HepG2 (cell line): ENCODE results near the gene TOB1. TPM values are rescaled to one million over a fixed set of nuclear protein-coding genes. Genes with fewer than 3 reads are reported as not detected.

Experiments used
- ATAC-seq: fragments of 200-7000 bp; cut with Tn5 transposase; 3 replicates; pipeline ENCODE4 v1.9.1; 2020; ENCODE audit warnings: mild to moderate bottlenecking, moderate library complexity
- BruUV-seq: library from RNA; stranded (reverse); fragments of 400-500 nt; replicated peaks from 2 replicates; lab custom pipeline; 2021; lab: Mats Ljungman, UMichigan
- CTCF ChIA-PET: fragments of 300-600 bp; formaldehyde crosslinking; extraction: SDS; loops from one replicate; lab custom pipeline; 2021; ENCODE audit warnings: low total read pairs, inconsistent platforms, low intra/inter-chr PET ratio; lab: Yijun Ruan, JAX
- POLR2A ChIA-PET: fragments of 350-600 bp; sonication (Branson Sonifier 250); formaldehyde crosslinking; loops from one replicate; lab custom pipeline; 2020; ENCODE audit warnings: antibody characterized with exemption, inconsistent platforms; lab: Yijun Ruan, JAX
- DNase-seq: peaks from one replicate; pipeline ENCODE4 v3.0.0-alpha.2; 2015; ENCODE audit warnings: low spot score
- FAIRE-seq: peaks from 3 replicates; lab custom pipeline; 2011; peaks lifted over from hg19 to GRCh38; lab: Jason Lieb, UNC
- H2AFZ ChIP-seq: one replicate; pipeline ENCODE4 v1.6.1; 2011; ENCODE audit warnings: low read length, inconsistent platforms
- H3K27ac ChIP-seq: fragments of 300-600 bp; 3 replicates; pipeline ENCODE4 v1.8.0; 2011; ENCODE audit warnings: mixed run types, mild to moderate bottlenecking, mixed read lengths, low read length, inconsistent platforms; ENCODE audit not compliant: insufficient read depth; ENCODE audit errors: extremely low read length
- H3K27me3 ChIP-seq, 2 experiments: fragments of 200-600 bp in 1 of 2; 2 replicates in 1 of 2; 3 replicates in 1 of 2; pipeline versions ENCODE4 v1.6.0 to v1.8.0; 2011; ENCODE audit warnings: low read length in 2 of 2, mild to moderate bottlenecking in 2 of 2, moderate library complexity in 2 of 2, inconsistent platforms in 1 of 2; ENCODE audit not compliant: insufficient read depth in 2 of 2, control insufficient read depth in 1 of 2
- H3K36me3 ChIP-seq, 2 experiments: fragments of 200-600 bp in 1 of 2; replicated peaks in 1 of 2; 2 replicates in 1 of 2; 3 replicates in 1 of 2; pipeline versions ENCODE4 v1.5.1 to v1.8.0; 2011; ENCODE audit warnings: low read length in 2 of 2, inconsistent platforms in 1 of 2; ENCODE audit not compliant: insufficient read depth in 2 of 2, control insufficient read depth in 1 of 2
- H3K4me1 ChIP-seq: 2 replicates; pipeline ENCODE4 v1.5.1; 2012; ENCODE audit warnings: low read length, inconsistent platforms; ENCODE audit not compliant: insufficient read depth
- H3K4me2 ChIP-seq: 2 replicates; pipeline ENCODE4 v1.6.0; 2011; ENCODE audit warnings: low read depth, low read length, inconsistent platforms
- H3K4me3 ChIP-seq, 3 experiments: fragments of 200-600 bp in 1 of 3; sonication (generic), shearing (Covaris generic) in 1 of 3; replicated peaks in 1 of 3; 2 replicates each; pipeline ENCODE4 v1.5.1; 2011 to 2016; ENCODE audit warnings: low read length in 3 of 3, inconsistent platforms in 2 of 3, low read depth in 2 of 3, mild to moderate bottlenecking in 2 of 3, control low read depth in 1 of 3, mixed read lengths in 1 of 3; ENCODE audit not compliant: insufficient read depth in 1 of 3
- H3K79me2 ChIP-seq: one replicate; pipeline ENCODE4 v1.6.1; 2011; ENCODE audit warnings: low read length, inconsistent platforms; ENCODE audit not compliant: insufficient read depth
- H3K9ac ChIP-seq: 2 replicates; pipeline ENCODE4 v1.6.0; 2011; ENCODE audit warnings: mild to moderate bottlenecking, low read depth, low read length, inconsistent platforms; ENCODE audit not compliant: insufficient read depth
- H3K9me3 ChIP-seq: 2 replicates; pipeline ENCODE4 v1.5.1; 2012; ENCODE audit warnings: mild to moderate bottlenecking, low read length
- H4K20me1 ChIP-seq: 2 replicates; pipeline ENCODE4 v1.6.0; 2011; ENCODE audit warnings: inconsistent platforms, mild to moderate bottlenecking, low read length, moderate library complexity; ENCODE audit not compliant: insufficient read depth
- ARID4A ChIP-seq: sonication (generic); formaldehyde crosslinking; IDR thresholded peaks from 2 replicates; pipeline ENCODE4 v1.5.0; 2020; ENCODE audit warnings: mild to moderate bottlenecking, missing genetic modification reagents, borderline replicate concordance
- GMEB2 ChIP-seq: IDR thresholded peaks from 2 replicates; pipeline ENCODE4 v1.6.1; 2016; ENCODE audit warnings: missing biosample characterization, missing genetic modification reagents, low read depth
- HNRNPLL ChIP-seq: fragments of 200-400 bp; formaldehyde crosslinking; IDR thresholded peaks from 2 replicates; pipeline ENCODE4 v1.6.1; 2017; ENCODE audit warnings: mild to moderate bottlenecking, low read depth, low read length; ENCODE audit not compliant: poor library complexity, severe bottlenecking
- NCOR1 ChIP-seq: fragments of 200-600 bp; sonication (generic); IDR thresholded peaks from 2 replicates; pipeline ENCODE4 v1.7.0; 2017; ENCODE audit warnings: antibody characterized with exemption, low read length, borderline replicate concordance
- RBM22 ChIP-seq: fragments of 200-400 bp; formaldehyde crosslinking; optimal IDR thresholded peaks from 2 replicates; pipeline ENCODE3; 2017; ENCODE audit warnings: mild to moderate bottlenecking, low read length, moderate library complexity
- SNRNP70 ChIP-seq: fragments of 200-400 bp; formaldehyde crosslinking; IDR thresholded peaks from 2 replicates; pipeline ENCODE4 v1.6.1; 2017; ENCODE audit warnings: mild to moderate bottlenecking, low read depth, low read length, moderate library complexity
- WGBS: methylation state at CpG from one replicate; pipeline ENCODE4 v1.1.6; 2017; ENCODE audit warnings: low lambda C conversion rate; 5-methylcytosine and 5-hydroxymethylcytosine counted together
- in situ Hi-C: cut with HindIII; loops from 2 replicates; pipeline ENCODE4 v1.10.0; 2017; ENCODE audit warnings: low pct_unique_long_range_greater_than_20kb; ENCODE audit not compliant: extremely low pct_ligation_motif_present
- intact Hi-C: fragments of 100-400 bp; cut with micrococcal nuclease; formaldehyde crosslinking; loops from one replicate; pipeline ENCODE4 v1.10.0; 2022; ENCODE audit not compliant: unreplicated experiment
- polyA plus RNA-seq, 8 experiments: library from polyadenylated mRNA; depleted of rRNA in 3 of 8; stranded (reverse) in 7 of 8; unstranded in 1 of 8; fragments of >200 nt; fragmentation: Illumina TruSeq in 4 of 8; extraction: Trizol in 4 of 8; gene quantifications; 2 replicates each; pipeline versions ENCODE4 v1.2.1 to v1.2.3, GENCODE V29; 2011 to 2016; ENCODE audit warnings: low read depth in 4 of 8, missing spikeins in 1 of 8, mixed read lengths in 1 of 8; ENCODE audit not compliant: insufficient read depth in 1 of 8
- total RNA-seq, 5 experiments: library from RNA; depleted of rRNA; stranded (reverse); fragments of >200 nt; fragmentation: Illumina TruSeq; extraction: Trizol; gene quantifications; 2 replicates each; pipeline ENCODE4 v1.2.3, GENCODE V29; 2016; ENCODE audit warnings: low read depth in 1 of 5
- TF ChIP-seq, protein P1 (sequence below): sonication (generic); formaldehyde crosslinking; conservative IDR thresholded peaks from 2 replicates; pipeline ENCODE4 v1.4.0; 2020; ENCODE audit warnings: mild to moderate bottlenecking, missing genetic modification reagents, moderate library complexity
- TF ChIP-seq, protein P2 (sequence below): sonication (generic); formaldehyde crosslinking; IDR thresholded peaks from 2 replicates; pipeline ENCODE4 v1.5.0; 2020; ENCODE audit warnings: mild to moderate bottlenecking, missing genetic modification reagents

The TOB1 gene
- total and polyA plus RNA-seq, 2 of the 13 experiments (the other 11 are each of a cell fraction or from before 2014, with no cell fraction given), result 21.9 to 57.7 TPM

DNA sequence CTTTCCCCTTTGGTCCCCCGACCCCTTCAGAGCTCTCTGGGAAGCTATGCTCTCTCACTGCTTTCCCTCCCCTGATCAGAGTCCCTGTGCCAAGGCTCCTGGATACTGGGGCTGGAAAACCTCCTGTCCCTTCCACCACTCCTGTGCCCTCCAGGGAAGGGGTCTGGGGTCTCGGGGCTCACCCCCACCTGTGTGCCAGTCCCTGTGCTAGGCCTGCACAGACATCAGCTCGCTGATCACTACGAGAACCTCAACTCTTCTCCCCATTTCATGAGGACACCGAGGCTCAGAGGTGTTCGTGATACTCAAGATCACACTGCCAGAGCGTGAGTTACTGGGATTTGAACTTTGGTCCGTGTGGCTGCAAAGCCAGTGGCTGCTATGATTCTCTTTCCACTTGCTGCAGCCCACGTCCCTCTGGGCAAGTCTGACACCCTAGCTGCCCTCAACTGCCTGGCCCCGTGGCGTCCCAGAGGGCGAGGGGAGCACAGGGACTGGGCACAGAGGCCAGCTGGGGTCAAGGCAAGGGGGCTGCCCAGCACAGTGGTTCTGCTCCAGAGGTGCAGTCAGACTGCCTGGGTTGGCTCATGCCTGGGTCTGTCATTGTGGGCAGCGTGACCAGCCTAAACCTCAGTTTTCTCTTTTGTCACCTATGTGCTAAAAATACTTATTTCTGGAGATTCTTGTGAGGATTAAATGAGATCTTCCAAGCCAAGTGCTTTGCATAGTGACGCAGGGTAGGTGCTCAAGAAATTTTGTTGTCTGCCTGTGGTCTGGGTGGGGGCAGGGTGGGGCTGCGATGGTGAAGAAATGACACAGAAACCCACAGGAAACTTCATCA is 43.8 kb upstream of the TOB1 start:
- H3K27ac ChIP-seq, result peak overlapping the region; percentile 91
- peak; percentile 47; the same call in 1 of the 2 replicates for TF ChIP-seq NCOR1
- TF ChIP-seq, protein P1, sequence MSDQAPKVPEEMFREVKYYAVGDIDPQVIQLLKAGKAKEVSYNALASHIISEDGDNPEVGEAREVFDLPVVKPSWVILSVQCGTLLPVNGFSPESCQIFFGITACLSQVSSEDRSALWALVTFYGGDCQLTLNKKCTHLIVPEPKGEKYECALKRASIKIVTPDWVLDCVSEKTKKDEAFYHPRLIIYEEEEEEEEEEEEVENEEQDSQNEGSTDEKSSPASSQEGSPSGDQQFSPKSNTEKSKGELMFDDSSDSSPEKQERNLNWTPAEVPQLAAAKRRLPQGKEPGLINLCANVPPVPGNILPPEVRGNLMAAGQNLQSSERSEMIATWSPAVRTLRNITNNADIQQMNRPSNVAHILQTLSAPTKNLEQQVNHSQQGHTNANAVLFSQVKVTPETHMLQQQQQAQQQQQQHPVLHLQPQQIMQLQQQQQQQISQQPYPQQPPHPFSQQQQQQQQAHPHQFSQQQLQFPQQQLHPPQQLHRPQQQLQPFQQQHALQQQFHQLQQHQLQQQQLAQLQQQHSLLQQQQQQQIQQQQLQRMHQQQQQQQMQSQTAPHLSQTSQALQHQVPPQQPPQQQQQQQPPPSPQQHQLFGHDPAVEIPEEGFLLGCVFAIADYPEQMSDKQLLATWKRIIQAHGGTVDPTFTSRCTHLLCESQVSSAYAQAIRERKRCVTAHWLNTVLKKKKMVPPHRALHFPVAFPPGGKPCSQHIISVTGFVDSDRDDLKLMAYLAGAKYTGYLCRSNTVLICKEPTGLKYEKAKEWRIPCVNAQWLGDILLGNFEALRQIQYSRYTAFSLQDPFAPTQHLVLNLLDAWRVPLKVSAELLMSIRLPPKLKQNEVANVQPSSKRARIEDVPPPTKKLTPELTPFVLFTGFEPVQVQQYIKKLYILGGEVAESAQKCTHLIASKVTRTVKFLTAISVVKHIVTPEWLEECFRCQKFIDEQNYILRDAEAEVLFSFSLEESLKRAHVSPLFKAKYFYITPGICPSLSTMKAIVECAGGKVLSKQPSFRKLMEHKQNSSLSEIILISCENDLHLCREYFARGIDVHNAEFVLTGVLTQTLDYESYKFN (CRISPR knock-in tag), result peak; percentile 84
- TF ChIP-seq, protein P2, sequence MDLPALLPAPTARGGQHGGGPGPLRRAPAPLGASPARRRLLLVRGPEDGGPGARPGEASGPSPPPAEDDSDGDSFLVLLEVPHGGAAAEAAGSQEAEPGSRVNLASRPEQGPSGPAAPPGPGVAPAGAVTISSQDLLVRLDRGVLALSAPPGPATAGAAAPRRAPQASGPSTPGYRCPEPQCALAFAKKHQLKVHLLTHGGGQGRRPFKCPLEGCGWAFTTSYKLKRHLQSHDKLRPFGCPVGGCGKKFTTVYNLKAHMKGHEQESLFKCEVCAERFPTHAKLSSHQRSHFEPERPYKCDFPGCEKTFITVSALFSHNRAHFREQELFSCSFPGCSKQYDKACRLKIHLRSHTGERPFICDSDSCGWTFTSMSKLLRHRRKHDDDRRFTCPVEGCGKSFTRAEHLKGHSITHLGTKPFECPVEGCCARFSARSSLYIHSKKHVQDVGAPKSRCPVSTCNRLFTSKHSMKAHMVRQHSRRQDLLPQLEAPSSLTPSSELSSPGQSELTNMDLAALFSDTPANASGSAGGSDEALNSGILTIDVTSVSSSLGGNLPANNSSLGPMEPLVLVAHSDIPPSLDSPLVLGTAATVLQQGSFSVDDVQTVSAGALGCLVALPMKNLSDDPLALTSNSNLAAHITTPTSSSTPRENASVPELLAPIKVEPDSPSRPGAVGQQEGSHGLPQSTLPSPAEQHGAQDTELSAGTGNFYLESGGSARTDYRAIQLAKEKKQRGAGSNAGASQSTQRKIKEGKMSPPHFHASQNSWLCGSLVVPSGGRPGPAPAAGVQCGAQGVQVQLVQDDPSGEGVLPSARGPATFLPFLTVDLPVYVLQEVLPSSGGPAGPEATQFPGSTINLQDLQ, result 0 out of 2 replicates have a peak, but pooled peaks have one; percentile 76
- no peak; the same call in 1 of the 2 replicates for TF ChIP-seq ARID4A (CRISPR knock-in tag)
- TF ChIP-seq RBM22, result no peak
- no peak for TF ChIP-seq SNRNP70
- no peak for TF ChIP-seq GMEB2 (CRISPR knock-in tag)
- TF ChIP-seq HNRNPLL, result peak; percentile 34

More for the DNA sequence above, 43.8 kb upstream of the TOB1 start:
- FAIRE-seq (peak; percentile 56), DNase-seq (peak; percentile 63), ATAC-seq (peak; percentile 34)
- H3K9me3 ChIP-seq, result no peaks in the 10 kb centered on the region
- ChIA-PET POLR2A (interaction anchor here (1.1 to 9.1 kb wide), 14 partner anchors 8 to 57 kb away, joined by 4 to 336 read pairs (median 14); partner anchors contain the start of gene TOB1), CTCF (interaction anchor here (1.3 to 1.5 kb wide), 2 partner anchors 46 to 58 kb away, joined by 7 to 10 read pairs; no protein-coding TSS in a partner anchor)
- no peaks in the 10 kb centered on the region for H3K79me2 ChIP-seq
- WGBS, result 18% methylated on average over 15 of the region's 15 CpGs
- in situ Hi-C loops (no loop called here), intact Hi-C loops (loop anchor here (2.0 kb wide), 2 partner anchors 17 to 45 kb away; no protein-coding TSS in a partner anchor)
- BruUV-seq, result TSS peak; percentile 82
- peak overlapping the region; percentile 43 to 64 (median 48) for H3K4me3 ChIP-seq
- peaks cover 83% of the 10 kb centered on the region for H3K4me1 ChIP-seq
- peak overlapping the region; percentile 82 for H3K9ac ChIP-seq
- no peaks in the 10 kb centered on the region for H4K20me1 ChIP-seq
- H2AFZ ChIP-seq, result peak overlapping the region; percentile 18
- peak overlapping the region; percentile 87 for H3K4me2 ChIP-seq
- H3K27me3 ChIP-seq, result no peaks in the 10 kb centered on the region
- H3K36me3 ChIP-seq, result no peaks in the 10 kb centered on the region
